PFSK-1 (cell line): ENCODE results near the gene SLC2A4RG.

Experiments
- FOXP2 ChIP-seq: optimal IDR thresholded peaks from 2 replicates; pipeline ENCODE3; 2011; ENCODE audit warnings: borderline replicate concordance, control low read depth, inconsistent platforms; ENCODE audit not compliant: insufficient read depth; ENCODE audit errors: extremely low read length, extremely low read depth
- POLR2AphosphoS5 ChIP-seq: IDR thresholded peaks from 2 replicates; pipeline ENCODE4 v1.6.1; 2012; ENCODE audit warnings: low read depth, mild to moderate bottlenecking, control low read depth, low read length, moderate library complexity
- SIN3A ChIP-seq: IDR thresholded peaks from 2 replicates; pipeline ENCODE4 v1.6.1; 2012; ENCODE audit warnings: mild to moderate bottlenecking, low read length, moderate library complexity, borderline replicate concordance; ENCODE audit not compliant: insufficient read depth
- TAF1 ChIP-seq: IDR thresholded peaks from 2 replicates; pipeline ENCODE4 v1.6.1; 2012; ENCODE audit warnings: low read length, control low read depth, borderline replicate concordance; ENCODE audit not compliant: insufficient read depth
- TF ChIP-seq, protein P1 (sequence below), 2 experiments: IDR thresholded peaks; 2 replicates each; pipeline versions ENCODE4 v1.6.1 to v1.8.0; 2011 to 2012; ENCODE audit warnings: low read depth in 2 of 2, low read length in 2 of 2, control low read depth in 1 of 2, inconsistent platforms in 1 of 2, mild to moderate bottlenecking in 1 of 2, moderate library complexity in 1 of 2; ENCODE audit not compliant: insufficient read depth in 1 of 2

The SLC2A4RG gene

DNA sequence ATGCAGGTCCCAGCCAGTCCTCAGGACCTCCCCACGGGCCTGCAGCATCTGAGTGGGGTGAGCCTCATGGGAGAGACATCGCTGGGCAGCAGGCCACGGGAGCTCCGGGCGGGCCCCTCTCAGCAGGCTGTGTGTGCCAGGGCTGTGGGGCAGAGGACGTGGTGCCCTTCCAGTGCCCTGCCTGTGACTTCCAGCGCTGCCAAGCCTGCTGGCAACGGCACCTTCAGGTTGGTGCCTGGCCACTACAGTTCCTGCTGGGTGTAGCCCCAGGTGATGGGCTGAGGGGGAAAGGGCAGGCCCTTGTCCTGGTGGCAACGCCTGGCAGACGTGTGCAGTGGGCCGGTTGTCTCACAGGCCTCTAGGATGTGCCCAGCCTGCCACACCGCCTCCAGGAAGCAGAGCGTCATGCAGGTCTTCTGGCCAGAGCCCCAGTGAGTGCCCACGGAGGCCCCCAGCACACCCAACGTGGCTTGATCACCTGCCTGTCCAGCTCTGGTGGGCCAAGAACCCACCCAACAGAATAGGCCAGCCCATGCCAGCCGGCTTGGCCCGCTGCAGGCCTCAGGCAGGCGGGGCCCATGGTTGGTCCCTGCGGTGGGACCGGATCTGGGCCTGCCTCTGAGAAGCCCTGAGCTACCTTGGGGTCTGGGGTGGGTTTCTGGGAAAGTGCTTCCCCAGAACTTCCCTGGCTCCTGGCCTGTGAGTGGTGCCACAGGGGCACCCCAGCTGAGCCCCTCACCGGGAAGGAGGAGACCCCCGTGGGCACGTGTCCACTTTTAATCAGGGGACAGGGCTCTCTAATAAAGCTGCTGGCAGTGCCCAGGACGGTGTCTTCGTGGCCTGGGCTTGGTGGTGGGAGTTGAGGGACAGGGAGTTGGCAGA lies 43.9 kb upstream of the SLC2A4RG start:
- TF ChIP-seq SIN3A = no peak; the same call in 1 of the 2 replicates
- TF ChIP-seq, protein P1, sequence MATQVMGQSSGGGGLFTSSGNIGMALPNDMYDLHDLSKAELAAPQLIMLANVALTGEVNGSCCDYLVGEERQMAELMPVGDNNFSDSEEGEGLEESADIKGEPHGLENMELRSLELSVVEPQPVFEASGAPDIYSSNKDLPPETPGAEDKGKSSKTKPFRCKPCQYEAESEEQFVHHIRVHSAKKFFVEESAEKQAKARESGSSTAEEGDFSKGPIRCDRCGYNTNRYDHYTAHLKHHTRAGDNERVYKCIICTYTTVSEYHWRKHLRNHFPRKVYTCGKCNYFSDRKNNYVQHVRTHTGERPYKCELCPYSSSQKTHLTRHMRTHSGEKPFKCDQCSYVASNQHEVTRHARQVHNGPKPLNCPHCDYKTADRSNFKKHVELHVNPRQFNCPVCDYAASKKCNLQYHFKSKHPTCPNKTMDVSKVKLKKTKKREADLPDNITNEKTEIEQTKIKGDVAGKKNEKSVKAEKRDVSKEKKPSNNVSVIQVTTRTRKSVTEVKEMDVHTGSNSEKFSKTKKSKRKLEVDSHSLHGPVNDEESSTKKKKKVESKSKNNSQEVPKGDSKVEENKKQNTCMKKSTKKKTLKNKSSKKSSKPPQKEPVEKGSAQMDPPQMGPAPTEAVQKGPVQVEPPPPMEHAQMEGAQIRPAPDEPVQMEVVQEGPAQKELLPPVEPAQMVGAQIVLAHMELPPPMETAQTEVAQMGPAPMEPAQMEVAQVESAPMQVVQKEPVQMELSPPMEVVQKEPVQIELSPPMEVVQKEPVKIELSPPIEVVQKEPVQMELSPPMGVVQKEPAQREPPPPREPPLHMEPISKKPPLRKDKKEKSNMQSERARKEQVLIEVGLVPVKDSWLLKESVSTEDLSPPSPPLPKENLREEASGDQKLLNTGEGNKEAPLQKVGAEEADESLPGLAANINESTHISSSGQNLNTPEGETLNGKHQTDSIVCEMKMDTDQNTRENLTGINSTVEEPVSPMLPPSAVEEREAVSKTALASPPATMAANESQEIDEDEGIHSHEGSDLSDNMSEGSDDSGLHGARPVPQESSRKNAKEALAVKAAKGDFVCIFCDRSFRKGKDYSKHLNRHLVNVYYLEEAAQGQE (IDR thresholded peaks at IDR 0.05; ENCODE audit: insufficient read depth in 1 of 2, low read depth in 2 of 2, low read length in 2 of 2) = no peak
- TF ChIP-seq POLR2AphosphoS5 = no peak
- no peak for TF ChIP-seq TAF1
- TF ChIP-seq FOXP2 = no peak

GRCh38 chr20:63696306-63696627 lies 43.3 kb upstream of the SLC2A4RG start:
- TF ChIP-seq POLR2AphosphoS5 = no peak
- TF ChIP-seq, protein P1 (IDR thresholded peaks at IDR 0.05; ENCODE audit: insufficient read depth in 1 of 2, low read depth in 2 of 2, low read length in 2 of 2) = 0 out of 4 replicates have a peak, but pooled peaks have one; percentile 11 to 45
- no peak for TF ChIP-seq FOXP2
- TF ChIP-seq TAF1 = no peak

GRCh38 chr20:63696628-63697356 lies 42.8 kb upstream of the SLC2A4RG start, which contains the start of gene TNFRSF6B:
Gene TNFRSF6B, plus strand, starts transcription at chr20:63696652. Its CDS starts 116 bp downstream, at chr20:63696768.
- no peak for TF ChIP-seq TAF1
- no peak; the same call in 1 of the 2 replicates for TF ChIP-seq POLR2AphosphoS5
- no peak for TF ChIP-seq FOXP2
- TF ChIP-seq SIN3A = no peak
- TF ChIP-seq, protein P1 (IDR thresholded peaks at IDR 0.05; ENCODE audit: insufficient read depth in 1 of 2, low read depth in 2 of 2, low read length in 2 of 2) = no peak

DNA sequence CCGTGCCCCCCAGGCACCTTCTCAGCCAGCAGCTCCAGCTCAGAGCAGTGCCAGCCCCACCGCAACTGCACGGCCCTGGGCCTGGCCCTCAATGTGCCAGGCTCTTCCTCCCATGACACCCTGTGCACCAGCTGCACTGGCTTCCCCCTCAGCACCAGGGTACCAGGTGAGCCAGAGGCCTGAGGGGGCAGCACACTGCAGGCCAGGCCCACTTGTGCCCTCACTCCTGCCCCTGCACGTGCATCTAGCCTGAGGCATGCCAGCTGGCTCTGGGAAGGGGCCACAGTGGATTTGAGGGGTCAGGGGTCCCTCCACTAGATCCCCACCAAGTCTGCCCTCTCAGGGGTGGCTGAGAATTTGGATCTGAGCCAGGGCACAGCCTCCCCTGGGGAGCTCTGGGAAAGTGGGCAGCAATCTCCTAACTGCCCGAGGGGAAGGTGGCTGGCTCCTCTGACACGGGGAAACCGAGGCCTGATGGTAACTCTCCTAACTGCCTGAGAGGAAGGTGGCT lies 42.2 kb upstream of the SLC2A4RG start:
- TF ChIP-seq POLR2AphosphoS5 = peak; percentile 44; the same call in 1 of the 2 replicates
- TF ChIP-seq, protein P1 (IDR thresholded peaks at IDR 0.05; ENCODE audit: insufficient read depth in 1 of 2, low read depth in 2 of 2, low read length in 2 of 2) = no peak
